ENCODE data around the gene SPTAN1. TPM values are rescaled to one million over a fixed set of nuclear protein-coding genes. Genes with fewer than 3 reads are reported as not detected.

The SPTAN1 gene
- total RNA-seq, 4 donors from 2014 or later: 234 to 464 (median 328) TPM

GRCh38 chr9:128553728-128554127 is 1.3 kb downstream of the SPTAN1 start:
- 30 to 46% methylated on average over 6 of the region's 6 CpGs for WGBS, 2 donors (ENCODE audit: low coverage in 1 of 2)
- peaks cover 41 to 81% (median 67%) of the 10 kb centered on the region in 4 donors for H3K4me1 ChIP-seq

GRCh38 chr9:128554155-128554862 is 1.9 kb downstream of the SPTAN1 start:
- TF ChIP-seq POLR2A (IDR thresholded peaks at IDR 0.05) (peak; percentile 35), EP300 (IDR thresholded peaks at IDR 0.05; ENCODE audit: low read depth) (no peak), CTCF (IDR thresholded peaks at IDR 0.05) (peak in 2 of 5 experiments; percentile 11 to 16), POLR2AphosphoS5 (IDR thresholded peaks at IDR 0.05) (peak; percentile 29 to 81 (median 67))
- peaks cover 46 to 83% (median 73%) of the 10 kb centered on the region in 4 donors for H3K4me1 ChIP-seq
- H3K4me3 ChIP-seq: peak overlapping the region in 2 of 4 donors; percentile 72 to 80
- peak overlapping the region; percentile 92 to 99 (median 98) for H3K27ac ChIP-seq
- WGBS, 2 donors (ENCODE audit: low coverage in 1 of 2): 34 to 40% methylated on average over 5 of the region's 5 CpGs
- DNase-seq: peak; percentile 49
- intact Hi-C loops (cut with DNase I; ENCODE audit: low total_unique reads) (no loop called here), in situ Hi-C loops (cut with MboI; ENCODE audit: low pct_ligation_motif_present in 1 of 4, low pct_unique_long_range_greater_than_20kb in 1 of 4, low sequenced_read_pairs in 3 of 4) (no loop called here)
- no peaks in the 10 kb centered on the region for H3K36me3 ChIP-seq
- no peaks in the 10 kb centered on the region for H3K9me3 ChIP-seq
- H3K27me3 ChIP-seq: no peaks in the 10 kb centered on the region

More at GRCh38 chr9:128553728-128554127, 1.3 kb downstream of the SPTAN1 start:
- no peak for DNase-seq
- H3K4me3 ChIP-seq: peak overlapping the region in 3 of 4 donors; percentile 72 to 97 (median 80)
- H3K36me3 ChIP-seq: no peaks in the 10 kb centered on the region
- H3K27ac ChIP-seq: peak overlapping the region; percentile 92 to 99 (median 98)
- intact Hi-C loops (cut with DNase I; ENCODE audit: low total_unique reads): no loop called here
- no peaks in the 10 kb centered on the region for H3K9me3 ChIP-seq
- in situ Hi-C loops (cut with MboI; ENCODE audit: low pct_ligation_motif_present in 1 of 4, low pct_unique_long_range_greater_than_20kb in 1 of 4, low sequenced_read_pairs in 3 of 4): no loop called here
- no peak for TF ChIP-seq EP300 (IDR thresholded peaks at IDR 0.05; ENCODE audit: low read depth)
- no peak for TF ChIP-seq CTCF (IDR thresholded peaks at IDR 0.05)
- no peak for TF ChIP-seq POLR2A (IDR thresholded peaks at IDR 0.05)
- TF ChIP-seq POLR2AphosphoS5 (IDR thresholded peaks at IDR 0.05): no peak
- H3K27me3 ChIP-seq: no peaks in the 10 kb centered on the region

DNA sequence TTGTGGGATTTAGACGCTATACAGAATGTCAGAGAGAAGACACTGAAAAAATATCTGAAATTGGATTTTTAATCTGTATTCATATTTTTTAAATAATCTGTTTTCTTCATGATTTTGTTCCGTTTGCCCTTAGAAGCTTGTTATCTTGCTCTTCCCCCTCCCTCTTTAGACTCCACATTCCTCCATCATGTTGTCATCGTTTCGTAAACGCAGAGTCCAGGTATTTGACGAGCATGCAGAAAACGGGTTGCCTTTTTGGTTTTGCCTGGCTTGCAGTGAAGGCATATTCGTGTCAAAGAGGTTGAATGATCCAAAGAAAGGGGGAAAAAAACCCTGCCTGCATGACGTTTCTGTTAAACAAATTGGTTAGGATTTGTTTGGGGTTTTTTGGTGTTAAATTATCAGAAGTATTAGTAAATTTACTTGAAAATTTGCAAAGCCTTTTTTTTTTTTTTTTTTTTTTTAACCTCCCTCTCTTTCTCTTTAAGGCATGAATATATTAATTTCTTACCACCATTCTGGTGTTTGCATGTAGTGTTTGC is 2.9 kb downstream of the SPTAN1 start:
- in situ Hi-C loops (cut with MboI; ENCODE audit: low pct_ligation_motif_present in 1 of 4, low pct_unique_long_range_greater_than_20kb in 1 of 4, low sequenced_read_pairs in 3 of 4): no loop called here
- Histone ChIP-seq H3K27me3 (no peaks in the 10 kb centered on the region), H3K4me1 (peaks cover 50 to 81% (median 73%) of the 10 kb centered on the region in 4 donors), H3K36me3 (no peaks in the 10 kb centered on the region), H3K27ac (peak overlapping the region; percentile 92 to 99 (median 98)), H3K9me3 (no peaks in the 10 kb centered on the region), H3K4me3 (no peak overlapping the region)
- intact Hi-C loops (cut with DNase I; ENCODE audit: low total_unique reads): no loop called here
- 40% methylated on average over 8 to 9 of the region's 9 CpGs for WGBS, 2 donors (ENCODE audit: low coverage in 1 of 2)
- DNase-seq: no peak
- TF ChIP-seq CTCF (IDR thresholded peaks at IDR 0.05): no peak
- TF ChIP-seq POLR2A (IDR thresholded peaks at IDR 0.05): no peak
- no peak for TF ChIP-seq EP300 (IDR thresholded peaks at IDR 0.05; ENCODE audit: low read depth)
- TF ChIP-seq POLR2AphosphoS5 (IDR thresholded peaks at IDR 0.05): peak in 2 of 3 donors; percentile 13 to 33

GRCh38 chr9:128556276-128556675 is 3.9 kb downstream of the SPTAN1 start:
- peaks cover 48 to 71% (median 67%) of the 10 kb centered on the region in 4 donors for H3K4me1 ChIP-seq
- no peak overlapping the region for H3K4me3 ChIP-seq
- intact Hi-C loops (cut with DNase I; ENCODE audit: low total_unique reads): no loop called here
- in situ Hi-C loops (cut with MboI; ENCODE audit: low pct_ligation_motif_present in 1 of 4, low pct_unique_long_range_greater_than_20kb in 1 of 4, low sequenced_read_pairs in 3 of 4): no loop called here
- 51 to 59% methylated on average over 2 of the region's 2 CpGs for WGBS, 2 donors (ENCODE audit: low coverage in 1 of 2)
- no peak for TF ChIP-seq POLR2A (IDR thresholded peaks at IDR 0.05)
- no peak for TF ChIP-seq CTCF (IDR thresholded peaks at IDR 0.05)
- no peak for TF ChIP-seq POLR2AphosphoS5 (IDR thresholded peaks at IDR 0.05)
- TF ChIP-seq EP300 (IDR thresholded peaks at IDR 0.05; ENCODE audit: low read depth): no peak
- H3K27me3 ChIP-seq: no peaks in the 10 kb centered on the region
- no peaks in the 10 kb centered on the region for H3K9me3 ChIP-seq
- peak overlapping the region; percentile 92 to 99 (median 98) for H3K27ac ChIP-seq
- no peak for DNase-seq
- H3K36me3 ChIP-seq: no peaks in the 10 kb centered on the region
